HL-60 (cell line): ENCODE measurements around the gene FNIP2.

Source experiments
- DNase-seq, 2 experiments: peaks; one replicate each; pipeline ENCODE4 v3.0.0-alpha.2; 2010 to 2020; ENCODE audit warnings: low read depth in 1 of 2, low spot score in 1 of 2
- H3K27ac ChIP-seq: fragments of 250-450 bp; sonication (Bioruptor Pico); replicated peaks from 2 replicates; pipeline ENCODE4 v1.5.1; 2020; ENCODE audit warnings: mild to moderate bottlenecking, moderate library complexity
- H3K27me3 ChIP-seq: fragments of 250-450 bp; sonication (Bioruptor Pico); 2 replicates; pipeline ENCODE4 v1.5.1; 2021; ENCODE audit warnings: mild to moderate bottlenecking, moderate library complexity; ENCODE audit not compliant: insufficient read depth, poor library complexity, severe bottlenecking
- H3K4me3 ChIP-seq: replicated peaks from 2 replicates; pipeline ENCODE4 v1.5.1; 2011; ENCODE audit warnings: mild to moderate bottlenecking, control low read depth, low read length; ENCODE audit not compliant: insufficient read depth
- GABPA ChIP-seq: IDR thresholded peaks from 2 replicates; pipeline ENCODE4 v1.6.1; 2012; ENCODE audit warnings: low read depth
- POLR2AphosphoS5 ChIP-seq: IDR thresholded peaks from 2 replicates; pipeline ENCODE4 v1.6.1; 2012; ENCODE audit warnings: low read depth
- REST ChIP-seq: IDR thresholded peaks from 2 replicates; pipeline ENCODE4 v1.6.1; 2012; ENCODE audit warnings: low read depth; ENCODE audit not compliant: insufficient replicate concordance
- SPI1 ChIP-seq: IDR thresholded peaks from 2 replicates; pipeline ENCODE4 v1.6.1; 2012; ENCODE audit warnings: low read depth, mild to moderate bottlenecking, borderline replicate concordance
- long read RNA-seq: library from polyadenylated mRNA; unstranded; transcript quantifications from one replicate; pipeline ENCODE4 v2.0.0, GENCODE V29; 2020
- TF ChIP-seq, protein P1 (sequence below): IDR thresholded peaks from one replicate; pipeline ENCODE4 v1.5.1; 2011; ENCODE audit warnings: low read length, control low read depth, inconsistent platforms; ENCODE audit not compliant: insufficient read depth

Gene FNIP2
- long read RNA-seq, partial matches to known transcripts, result 2 of 5 reads
- long read RNA-seq, other reads (novel, unspliced or antisense), result 3 of 5 reads

- DNase-seq, result peak in 1 of 2 experiments; percentile 60
- Histone ChIP-seq H3K4me3 (peak within 1 kb of the TSS; percentile 87), H3K27ac (peak within 1 kb of the TSS; percentile 78), H3K27me3 (no peaks in the 10 kb centered on the region)
- no peak for TF ChIP-seq REST
- no peak for TF ChIP-seq SPI1
- TF ChIP-seq POLR2AphosphoS5, result no peak; the same call in 1 of the 2 replicates
- no peak for TF ChIP-seq GABPA
- TF ChIP-seq, protein P1, sequence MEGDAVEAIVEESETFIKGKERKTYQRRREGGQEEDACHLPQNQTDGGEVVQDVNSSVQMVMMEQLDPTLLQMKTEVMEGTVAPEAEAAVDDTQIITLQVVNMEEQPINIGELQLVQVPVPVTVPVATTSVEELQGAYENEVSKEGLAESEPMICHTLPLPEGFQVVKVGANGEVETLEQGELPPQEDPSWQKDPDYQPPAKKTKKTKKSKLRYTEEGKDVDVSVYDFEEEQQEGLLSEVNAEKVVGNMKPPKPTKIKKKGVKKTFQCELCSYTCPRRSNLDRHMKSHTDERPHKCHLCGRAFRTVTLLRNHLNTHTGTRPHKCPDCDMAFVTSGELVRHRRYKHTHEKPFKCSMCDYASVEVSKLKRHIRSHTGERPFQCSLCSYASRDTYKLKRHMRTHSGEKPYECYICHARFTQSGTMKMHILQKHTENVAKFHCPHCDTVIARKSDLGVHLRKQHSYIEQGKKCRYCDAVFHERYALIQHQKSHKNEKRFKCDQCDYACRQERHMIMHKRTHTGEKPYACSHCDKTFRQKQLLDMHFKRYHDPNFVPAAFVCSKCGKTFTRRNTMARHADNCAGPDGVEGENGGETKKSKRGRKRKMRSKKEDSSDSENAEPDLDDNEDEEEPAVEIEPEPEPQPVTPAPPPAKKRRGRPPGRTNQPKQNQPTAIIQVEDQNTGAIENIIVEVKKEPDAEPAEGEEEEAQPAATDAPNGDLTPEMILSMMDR, result no peak
These were observed at the start of gene FNIP2 for GRCh38 chr4:158768555-158769174. Gene FNIP2 (plus strand): TSS chr4:158769026. CDS start chr4:158769213, 187 bp downstream.

- H3K4me3 ChIP-seq, result no peak overlapping the region
- H3K27ac ChIP-seq, result no peak overlapping the region; the same call in 1 of the 2 replicates
- no peak for TF ChIP-seq POLR2AphosphoS5
- TF ChIP-seq REST, result no peak
- TF ChIP-seq, protein P1, result no peak
- no peak for TF ChIP-seq SPI1
- TF ChIP-seq GABPA, result no peak
- no peak for DNase-seq
- no peaks in the 10 kb centered on the region for H3K27me3 ChIP-seq
These were observed 47.1 kb upstream of the FNIP2 start for GRCh38 chr4:158721680-158722079.

- TF ChIP-seq, protein P1, result no peak
- TF ChIP-seq GABPA (no peak), SPI1 (no peak), REST (no peak), POLR2AphosphoS5 (no peak)
- H3K4me3 ChIP-seq, result peak overlapping the region; percentile 69
- no peaks in the 10 kb centered on the region for H3K27me3 ChIP-seq
- H3K27ac ChIP-seq, result peak overlapping the region; percentile 85
- peak; percentile 5 to 31 for DNase-seq
These were observed 46.4 kb upstream of the FNIP2 start for GRCh38 chr4:158722291-158722916.
